ENCODE results near the gene ROR1. TPM values are rescaled to one million over a fixed set of nuclear protein-coding genes. Genes with fewer than 3 reads are reported as not detected.

Gene ROR1
- polyA plus RNA-seq, 1 of the 3 experiments (the other 2 are of a cell fraction) = 4.0 TPM

GRCh38 chr1:63817152-63817667 is 43.4 kb downstream of the ROR1 start:
- Histone ChIP-seq H3K79me2 (ENCODE audit: insufficient read depth) (no peaks in the 10 kb centered on the region), H3K27me3 (ENCODE audit: insufficient read depth) (no peaks in the 10 kb centered on the region), H3K27ac (ENCODE audit: low read depth in 2 of 2, low read length in 1 of 2) (peak overlapping the region; percentile 55 to 95), H3K9me3 (no peaks in the 10 kb centered on the region), H3K36me3 (replicated peaks in 1 of 2; ENCODE audit: control insufficient read depth in 1 of 2, insufficient read depth in 2 of 2, low read length in 1 of 2) (no peaks in the 10 kb centered on the region), H3K9ac (no peak overlapping the region), H3F3A (replicated peaks; ENCODE audit: insufficient read depth) (no peaks in the 10 kb centered on the region), H3K4me3 (ENCODE audit: low read depth in 2 of 2, low read length in 1 of 2) (peak overlapping the region in 1 of 2 experiments; percentile 7; a peak in 1 of 4 replicates), H2AFZ (ENCODE audit: low read depth) (peak overlapping the region; percentile 23), H3K4me1 (ENCODE audit: control insufficient read depth in 1 of 2, insufficient read depth in 2 of 2, low read depth in 1 of 2, low read length in 1 of 2) (peaks cover 32 to 35% of the 10 kb centered on the region in 2 experiments; a peak in 3 of 4 replicates), H4K20me1 (ENCODE audit: insufficient read depth) (no peaks in the 10 kb centered on the region), H3K9me2 (no peaks in the 10 kb centered on the region), H3K4me2 (peak overlapping the region; percentile 53)
- peak; percentile 58 for DNase-seq
- WGBS (ENCODE audit: low lambda C conversion rate) = 5% methylated on average over 5 of the region's 5 CpGs
- ChIA-PET CTCF (interaction anchor here (1.3 to 2.5 kb wide), 6 partner anchors 24 to 143 kb away, joined by 3 to 6 read pairs (median 4); partner anchors contain the start of gene ROR1), POLR2A (interaction anchor here (0.8 to 1.3 kb wide), 2 partner anchors 18 to 44 kb away, joined by 3 read pairs; partner anchors contain the start of gene ROR1)
- TF ChIP-seq ZBTB33 (IDR thresholded peaks at IDR 0.05; ENCODE audit: borderline replicate concordance, low read depth) = no peak
- no peak for TF ChIP-seq USF2 (IDR thresholded peaks at IDR 0.05; ENCODE audit: borderline replicate concordance, low read depth, low read length)
- no peak for TF ChIP-seq REST (IDR thresholded peaks at IDR 0.05; ENCODE audit: low read depth, low read length)
- TF ChIP-seq TCF12 (IDR thresholded peaks at IDR 0.05) = 0 out of 2 replicates have a peak, but pooled peaks have one; percentile 23
- TF ChIP-seq YY1 (IDR thresholded peaks at IDR 0.05; ENCODE audit: low read depth) = no peak
- peak; percentile 55; the same call in 1 of the 2 replicates for TF ChIP-seq POLR2AphosphoS5 (IDR thresholded peaks at IDR 0.05; ENCODE audit: low read depth, low read length)
- TF ChIP-seq RCOR1 (IDR thresholded peaks at IDR 0.05; ENCODE audit: low read length) = peak; percentile 77; the same call in 1 of the 2 replicates
- peak; percentile 13 for TF ChIP-seq RAD21 (IDR thresholded peaks at IDR 0.05; ENCODE audit: low read length)
- peak; percentile 74 for TF ChIP-seq CHD2 (IDR thresholded peaks at IDR 0.05; ENCODE audit: low read length, partially characterized antibody)
- no peak for TF ChIP-seq ELF1 (IDR thresholded peaks at IDR 0.05)
- TF ChIP-seq PBX3 (IDR thresholded peaks at IDR 0.05) = no peak
- no peak for TF ChIP-seq FOXM1 (IDR thresholded peaks at IDR 0.05; ENCODE audit: low read depth)
- peak; percentile 81 for TF ChIP-seq NFIC (IDR thresholded peaks at IDR 0.05; ENCODE audit: borderline replicate concordance)
- TF ChIP-seq CTCF (IDR thresholded peaks at IDR 0.05) = no peak
- peak; percentile 64 for TF ChIP-seq MXI1 (IDR thresholded peaks at IDR 0.05; ENCODE audit: low read depth, low read length)
- TF ChIP-seq GABPA (IDR thresholded peaks at IDR 0.05; ENCODE audit: low read depth) = no peak
- no peak for TF ChIP-seq RFX5 (IDR thresholded peaks at IDR 0.05; ENCODE audit: low read length)
- no peak for TF ChIP-seq SIN3A (IDR thresholded peaks at IDR 0.05; ENCODE audit: borderline replicate concordance, low read depth, low read length)
- no peak for TF ChIP-seq TAF1 (IDR thresholded peaks at IDR 0.05; ENCODE audit: borderline replicate concordance, low read depth, low read length)
- peak; percentile 73 for TF ChIP-seq GATA2 (CRISPR knock-in tag; IDR thresholded peaks at IDR 0.05)
- TF ChIP-seq MAX (IDR thresholded peaks at IDR 0.05; ENCODE audit: low read depth) = no peak
- TF ChIP-seq USF1 (IDR thresholded peaks at IDR 0.05; ENCODE audit: borderline replicate concordance, low read depth) = no peak
